SK-N-SH (cell line): Measurements from ENCODE around the gene BRSK1. TPM values are rescaled to one million over a fixed set of nuclear protein-coding genes. Genes with fewer than 3 reads are reported as not detected.

Experiments used
- CTCF ChIA-PET: fragments of 300-600, 350-600 bp; formaldehyde crosslinking; extraction: SDS; loops from one replicate; lab custom pipeline; 2021; lab: Yijun Ruan, JAX
- POLR2A ChIA-PET: fragments of 350-600 bp; sonication (Branson Sonifier 250); formaldehyde crosslinking; extraction: SDS; loops from one replicate; lab custom pipeline; 2020; ENCODE audit warnings: antibody characterized with exemption, inconsistent platforms; lab: Yijun Ruan, JAX
- DNase-seq: peaks from one replicate; pipeline ENCODE4 v3.0.0; 2012
- H2AFZ ChIP-seq: fragments of 200-600 bp; sonication (generic); 2 replicates; pipeline ENCODE4 v1.8.1; 2016; ENCODE audit warnings: antibody characterized with exemption, mild to moderate bottlenecking, low read depth
- H3F3A ChIP-seq: fragments of 200-600 bp; sonication (generic); replicated peaks from 2 replicates; pipeline ENCODE3; 2016; ENCODE audit warnings: antibody characterized with exemption, mild to moderate bottlenecking; ENCODE audit not compliant: insufficient read depth
- H3K27ac ChIP-seq, 2 experiments: fragments of 200-500 bp in 1 of 2; fragments of 200-600 bp in 1 of 2; sonication (Bioruptor generic) in 1 of 2; sonication (generic), shearing (Covaris generic) in 1 of 2; 2 replicates each; pipeline versions ENCODE4 v1.5.1 to v1.6.1; 2014 to 2016; ENCODE audit warnings: low read depth in 2 of 2, inconsistent platforms in 1 of 2, low read length in 1 of 2, mild to moderate bottlenecking in 1 of 2, mixed read lengths in 1 of 2
- H3K27me3 ChIP-seq: fragments of 200-600 bp; sonication (generic), shearing (Covaris generic); 2 replicates; pipeline ENCODE4 v1.6.1; 2016; ENCODE audit warnings: mixed run types; ENCODE audit not compliant: insufficient read depth
- H3K36me3 ChIP-seq, 2 experiments: fragments of 200-500 bp in 1 of 2; fragments of 200-600 bp in 1 of 2; sonication (Bioruptor generic) in 1 of 2; sonication (generic) in 1 of 2; replicated peaks in 1 of 2; 2 replicates each; pipeline versions ENCODE3 to v1.5.1; 2014 to 2016; ENCODE audit warnings: low read length in 1 of 2, mild to moderate bottlenecking in 1 of 2; ENCODE audit not compliant: insufficient read depth in 2 of 2, control insufficient read depth in 1 of 2
- H3K4me1 ChIP-seq, 2 experiments: fragments of 200-500 bp in 1 of 2; fragments of 200-600 bp in 1 of 2; sonication (Bioruptor generic) in 1 of 2; sonication (generic), shearing (Covaris generic) in 1 of 2; 2 replicates each; pipeline versions ENCODE4 v1.5.1 to v1.6.1; 2014 to 2016; ENCODE audit warnings: low read depth in 1 of 2, low read length in 1 of 2, mixed run types in 1 of 2; ENCODE audit not compliant: insufficient read depth in 2 of 2, control insufficient read depth in 1 of 2
- H3K4me2 ChIP-seq: fragments of 200-600 bp; sonication (generic), shearing (Covaris generic); 2 replicates; pipeline ENCODE4 v1.6.1; 2017; ENCODE audit warnings: mixed run types
- H3K4me3 ChIP-seq, 2 experiments: fragments of 200-500 bp in 1 of 2; fragments of 200-600 bp in 1 of 2; sonication (Bioruptor generic) in 1 of 2; sonication (generic), shearing (Covaris generic) in 1 of 2; 2 replicates each; pipeline versions ENCODE4 v1.5.1 to v1.8.1; 2014 to 2016; ENCODE audit warnings: low read depth in 2 of 2, inconsistent platforms in 1 of 2, low read length in 1 of 2, mild to moderate bottlenecking in 1 of 2, mixed read lengths in 1 of 2, moderate library complexity in 1 of 2
- H3K79me2 ChIP-seq: fragments of 200-600 bp; sonication (generic); 2 replicates; pipeline ENCODE4 v1.8.1; 2017; ENCODE audit warnings: mild to moderate bottlenecking; ENCODE audit not compliant: insufficient read depth
- H3K9ac ChIP-seq: fragments of 200-600 bp; sonication (generic); 2 replicates; pipeline ENCODE4 v1.6.1; 2017; ENCODE audit warnings: mixed run types
- H3K9me2 ChIP-seq: fragments of 200-600 bp; sonication (generic); 2 replicates; pipeline ENCODE4 v1.6.1; 2017; ENCODE audit warnings: mixed run types
- H3K9me3 ChIP-seq: fragments of 200-600 bp; sonication (generic); 2 replicates; pipeline ENCODE4 v1.6.1; 2017; ENCODE audit warnings: mixed run types, mild to moderate bottlenecking, moderate library complexity
- H4K20me1 ChIP-seq: fragments of 200-600 bp; sonication (generic); 2 replicates; pipeline ENCODE4 v1.6.1; 2017; ENCODE audit warnings: mild to moderate bottlenecking, mixed run types; ENCODE audit not compliant: insufficient read depth
- CHD2 ChIP-seq: fragments of 150-350 bp; IDR thresholded peaks from 2 replicates; pipeline ENCODE4 v1.6.1; 2018; ENCODE audit warnings: low read length; ENCODE audit not compliant: partially characterized antibody
- EP300 ChIP-seq, 2 experiments: IDR thresholded peaks; 2 replicates each; pipeline versions ENCODE4 v1.4.0 to v1.6.1; 2012; ENCODE audit warnings: borderline replicate concordance in 1 of 2, low read depth in 1 of 2, low read length in 1 of 2
- GABPA ChIP-seq: IDR thresholded peaks from 2 replicates; pipeline ENCODE4 v1.4.0; 2012; ENCODE audit warnings: low read depth, mild to moderate bottlenecking
- GATA2 ChIP-seq: sonication (generic); formaldehyde crosslinking; IDR thresholded peaks from 2 replicates; pipeline ENCODE4 v1.5.0; 2020; ENCODE audit warnings: mild to moderate bottlenecking, missing genetic modification reagents
- IRF3 ChIP-seq: fragments of 150-350 bp; IDR thresholded peaks from 2 replicates; pipeline ENCODE4 v1.6.1; 2016; ENCODE audit warnings: mild to moderate bottlenecking, low read depth, low read length
- MXI1 ChIP-seq: IDR thresholded peaks from 2 replicates; pipeline ENCODE4 v1.6.1; 2012; ENCODE audit warnings: mild to moderate bottlenecking, low read depth, low read length, improper control_type of control experiment
- RAD21 ChIP-seq: IDR thresholded peaks from 2 replicates; pipeline ENCODE4 v1.6.1; 2012; ENCODE audit warnings: mild to moderate bottlenecking, low read length
- SMC3 ChIP-seq: IDR thresholded peaks from 2 replicates; pipeline ENCODE4 v1.6.1; 2012; ENCODE audit warnings: low read depth, low read length, improper control_type of control experiment
- TAF1 ChIP-seq: IDR thresholded peaks from 2 replicates; pipeline ENCODE4 v1.6.1; 2012; ENCODE audit warnings: low read depth, mild to moderate bottlenecking, low read length, moderate library complexity, borderline replicate concordance
- ZBTB33 ChIP-seq: IDR thresholded peaks from 2 replicates; pipeline ENCODE4 v1.4.0; 2012; ENCODE audit warnings: low read depth, borderline replicate concordance
- WGBS: methylation state at CpG from one replicate; pipeline ENCODE4 v1.1.6; 2017; ENCODE audit warnings: low lambda C conversion rate; 5-methylcytosine and 5-hydroxymethylcytosine counted together
- polyA plus RNA-seq, 3 experiments: library from polyadenylated mRNA; depleted of rRNA; stranded (reverse); fragments of >200 nt; gene quantifications; 2 replicates each; pipeline ENCODE4 v1.2.3, GENCODE V29; 2012
- TF ChIP-seq, protein P1 (sequence below): IDR thresholded peaks from 2 replicates; pipeline ENCODE4 v1.4.0; 2012; ENCODE audit warnings: low read depth, borderline replicate concordance
- TF ChIP-seq, protein P2 (sequence below): fragments of 150-350 bp; IDR thresholded peaks from 2 replicates; pipeline ENCODE4 v1.6.1; 2017; ENCODE audit warnings: antibody characterized with exemption, low read length, low read depth, borderline replicate concordance

Gene BRSK1
- polyA plus RNA-seq, 1 of the 3 experiments (the other 2 are of a cell fraction): 49.7 TPM

- no peak for TF ChIP-seq GATA2 (CRISPR knock-in tag)
These were observed 28.0 kb downstream of the BRSK1 start (continued) for GRCh38 chr19:55311797-55312196.

DNA sequence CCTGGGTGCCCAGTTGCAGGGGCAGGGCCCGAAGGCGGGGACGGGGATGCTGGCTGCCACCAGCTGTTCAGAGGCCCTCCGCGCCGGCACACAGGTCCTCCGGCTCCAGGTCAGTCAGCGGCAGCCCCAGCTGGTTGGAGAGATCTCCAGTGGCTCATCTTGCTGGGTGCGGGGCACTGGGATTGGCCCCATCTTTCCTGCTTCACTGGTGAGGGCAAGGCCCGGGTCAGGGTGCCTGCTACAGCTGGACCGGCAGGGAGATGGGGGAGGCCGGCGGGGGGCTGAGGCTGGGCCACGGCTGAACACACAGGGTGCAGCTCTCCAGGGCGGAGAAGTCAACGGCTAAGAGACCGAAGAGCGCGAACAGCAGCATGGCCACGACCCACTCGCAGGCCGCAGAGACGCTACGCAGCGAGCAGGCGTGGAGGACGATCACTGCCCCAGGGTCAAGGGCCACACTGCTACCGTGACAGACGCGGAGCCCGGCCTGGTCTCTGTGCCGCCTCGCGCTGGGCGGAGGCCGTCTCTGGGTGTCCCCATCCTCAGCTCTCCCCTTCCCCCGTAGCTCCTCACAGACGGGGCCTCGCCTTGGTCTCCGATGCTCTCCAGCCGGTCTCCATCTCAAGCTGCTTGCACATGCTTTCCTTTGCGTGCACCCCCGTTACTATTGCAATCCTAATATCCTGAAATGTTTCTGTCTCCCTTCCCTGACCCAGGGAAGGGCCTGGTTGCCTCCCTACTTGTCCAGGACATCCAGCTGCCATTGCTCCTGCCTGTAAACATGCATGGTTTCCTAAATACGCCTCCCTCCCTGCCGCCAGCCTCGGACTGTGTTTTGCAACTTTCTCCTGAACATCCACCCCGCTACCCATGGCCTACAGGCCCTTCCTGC, 29.1 kb downstream of the BRSK1 start:
- peaks cover 7 to 14% of the 10 kb centered on the region in 2 experiments for H3K36me3 ChIP-seq
- no peaks in the 10 kb centered on the region for H4K20me1 ChIP-seq
- no peak overlapping the region for H2AFZ ChIP-seq
- WGBS: 92% methylated on average over 24 of the region's 47 CpGs
- CTCF ChIA-PET: interaction anchor here (0.9 to 7.7 kb wide), 3 partner anchors 10 to 21 kb away, joined by 3 to 46 read pairs (median 5); no protein-coding TSS in a partner anchor
- H3K9me3 ChIP-seq: no peaks in the 10 kb centered on the region
- DNase-seq: peak; percentile 30
- POLR2A ChIA-PET: interaction anchor here (1.2 to 1.7 kb wide), 2 partner anchors 9 to 95 kb away, joined by 3 to 4 read pairs; partner anchors contain the start of gene UBE2S
- H3K4me1 ChIP-seq: no peaks in the 10 kb centered on the region
- no peaks in the 10 kb centered on the region for H3K27me3 ChIP-seq
- H3F3A ChIP-seq: no peaks in the 10 kb centered on the region
- H3K4me2 ChIP-seq: no peak overlapping the region
- H3K27ac ChIP-seq: no peak overlapping the region
- H3K9me2 ChIP-seq: no peaks in the 10 kb centered on the region
- no peaks in the 10 kb centered on the region for H3K79me2 ChIP-seq
- no peak overlapping the region for H3K9ac ChIP-seq
- TF ChIP-seq GABPA: no peak
- TF ChIP-seq SMC3: no peak
- no peak overlapping the region for H3K4me3 ChIP-seq

DNA sequence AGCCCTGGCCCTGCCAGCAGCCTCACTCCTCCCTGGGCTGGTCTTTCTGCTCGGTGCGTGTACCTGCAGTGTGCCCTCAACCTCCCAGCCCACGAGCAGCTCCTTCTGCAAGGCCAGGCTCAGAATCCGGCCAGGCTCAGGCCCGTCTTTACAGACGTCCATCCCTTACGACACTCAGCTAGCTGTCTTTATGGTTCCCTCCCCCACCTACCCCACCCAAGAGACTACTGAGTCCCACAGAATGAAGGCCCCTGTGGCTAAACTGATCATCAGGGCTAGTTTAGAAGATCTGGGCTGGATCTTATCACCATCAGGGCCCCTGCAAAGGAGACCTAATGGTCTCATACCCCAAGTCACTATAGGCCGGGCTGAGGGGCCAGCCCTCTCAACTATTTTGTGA, 30.6 kb downstream of the BRSK1 start:
- Histone ChIP-seq H3K4me1 (no peaks in the 10 kb centered on the region), H3K79me2 (no peaks in the 10 kb centered on the region), H3K4me2 (no peak overlapping the region), H3K4me3 (no peak overlapping the region), H3K9ac (no peak overlapping the region), H3K27ac (no peak overlapping the region), H2AFZ (no peak overlapping the region), H3K36me3 (peaks cover 1 to 4% of the 10 kb centered on the region in 2 experiments), H3K9me3 (no peaks in the 10 kb centered on the region), H4K20me1 (no peaks in the 10 kb centered on the region), H3K27me3 (no peaks in the 10 kb centered on the region), H3K9me2 (no peaks in the 10 kb centered on the region), H3F3A (no peaks in the 10 kb centered on the region)
- peak; percentile 19 for DNase-seq
- POLR2A ChIA-PET: no interaction called here
- TF ChIP-seq, protein P1, sequence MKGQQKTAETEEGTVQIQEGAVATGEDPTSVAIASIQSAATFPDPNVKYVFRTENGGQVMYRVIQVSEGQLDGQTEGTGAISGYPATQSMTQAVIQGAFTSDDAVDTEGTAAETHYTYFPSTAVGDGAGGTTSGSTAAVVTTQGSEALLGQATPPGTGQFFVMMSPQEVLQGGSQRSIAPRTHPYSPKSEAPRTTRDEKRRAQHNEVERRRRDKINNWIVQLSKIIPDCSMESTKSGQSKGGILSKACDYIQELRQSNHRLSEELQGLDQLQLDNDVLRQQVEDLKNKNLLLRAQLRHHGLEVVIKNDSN: no peak
- TF ChIP-seq RAD21 (no peak), CHD2 (no peak), MXI1 (no peak), IRF3 (no peak), EP300 (IDR thresholded peaks at IDR 0.05; ENCODE audit: borderline replicate concordance in 1 of 2, low read depth in 1 of 2, low read length in 1 of 2) (no peak), ZBTB33 (no peak), TAF1 (no peak)
- TF ChIP-seq, protein P2, sequence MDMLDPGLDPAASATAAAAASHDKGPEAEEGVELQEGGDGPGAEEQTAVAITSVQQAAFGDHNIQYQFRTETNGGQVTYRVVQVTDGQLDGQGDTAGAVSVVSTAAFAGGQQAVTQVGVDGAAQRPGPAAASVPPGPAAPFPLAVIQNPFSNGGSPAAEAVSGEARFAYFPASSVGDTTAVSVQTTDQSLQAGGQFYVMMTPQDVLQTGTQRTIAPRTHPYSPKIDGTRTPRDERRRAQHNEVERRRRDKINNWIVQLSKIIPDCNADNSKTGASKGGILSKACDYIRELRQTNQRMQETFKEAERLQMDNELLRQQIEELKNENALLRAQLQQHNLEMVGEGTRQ: no peak
- CTCF ChIA-PET: interaction anchor here (7.7 kb wide), 1 partner anchor 12 kb away, joined by 46 read pairs; no protein-coding TSS in a partner anchor
- 86% methylated on average over 8 of the region's 8 CpGs for WGBS
